Stimulated activated CD8-positive, alpha-beta memory T cell treated with anti-CD3 and anti-CD28 coated beads, Interleukin-2, amount 100 ng/mL, for 1 hour (primary cell): ENCODE results near the gene L3HYPDH.
A peak's percentile ranks its signal among the peaks of the same experiment; 100 is the strongest.
"Not testable (repeated sequence)": the region's sequence is repeated elsewhere in the genome, so short reads cannot be mapped to it uniquely, and the experiment has no call there.

Source experiments
- DNase-seq, 2 donors: peaks; one replicate each; pipeline ENCODE4 v3.0.0-alpha.2; 2020; ENCODE audit warnings: low read depth in 2 of 2

The L3HYPDH gene

DNA sequence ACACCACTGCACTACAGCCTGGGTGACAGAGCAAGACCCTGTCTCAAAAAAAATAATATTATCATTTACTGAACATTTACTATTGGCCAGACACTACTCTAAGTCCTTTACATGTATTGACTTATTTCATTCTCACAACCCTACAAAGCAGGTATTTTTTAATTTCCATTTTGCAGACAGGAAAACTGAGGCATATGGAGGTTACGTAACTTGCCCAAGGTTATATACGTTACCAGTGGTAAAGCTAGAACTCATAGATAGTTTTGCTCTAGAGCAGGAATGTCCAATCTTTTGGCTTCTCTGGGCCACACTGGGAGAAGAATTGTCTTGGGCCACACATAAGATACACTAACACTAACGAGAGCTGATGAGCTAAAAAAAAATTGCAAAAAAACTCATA lies 5.7 kb downstream of the L3HYPDH start:
- DNase-seq: no peak

DNA sequence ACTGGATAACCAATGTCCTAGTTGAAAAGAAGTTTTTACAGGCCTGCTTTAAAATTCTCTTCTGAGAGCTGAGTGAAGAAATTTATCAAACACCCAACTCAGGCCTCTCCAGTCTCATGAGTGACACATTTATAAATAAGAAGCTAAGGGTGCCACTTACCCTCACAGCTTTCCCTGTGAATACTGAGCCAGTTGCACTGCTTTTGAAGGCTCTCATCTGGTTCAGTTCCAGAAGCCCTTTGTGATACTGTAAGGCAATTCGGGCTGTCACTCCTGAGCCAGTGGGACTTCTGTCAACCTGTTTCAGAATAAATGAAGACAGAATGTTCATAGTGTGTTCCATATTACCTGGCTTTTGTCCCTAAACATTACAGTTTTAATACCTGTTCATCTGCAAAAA lies 8.5 kb downstream of the L3HYPDH start:
- no peak for DNase-seq

DNA sequence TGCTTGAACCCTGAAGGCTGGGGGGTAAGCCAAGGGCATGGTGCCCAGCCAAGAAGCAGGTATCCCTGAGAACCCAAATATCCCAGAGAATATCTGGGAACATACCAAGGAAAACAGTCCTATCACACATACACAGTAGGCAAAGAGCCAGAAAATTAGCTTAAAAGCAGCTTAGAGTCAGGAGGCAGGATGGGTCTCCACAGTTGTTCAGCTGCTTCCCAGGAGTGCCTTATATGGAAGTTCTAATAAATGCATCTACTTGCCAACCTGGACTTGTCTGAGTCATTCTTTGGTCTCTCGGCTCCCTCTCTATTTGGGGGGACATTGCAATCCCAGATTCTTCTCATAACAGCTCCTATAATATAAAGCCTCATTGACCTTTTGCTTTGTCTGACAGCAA lies 10.0 kb downstream of the L3HYPDH start:
- DNase-seq: no peak

DNA sequence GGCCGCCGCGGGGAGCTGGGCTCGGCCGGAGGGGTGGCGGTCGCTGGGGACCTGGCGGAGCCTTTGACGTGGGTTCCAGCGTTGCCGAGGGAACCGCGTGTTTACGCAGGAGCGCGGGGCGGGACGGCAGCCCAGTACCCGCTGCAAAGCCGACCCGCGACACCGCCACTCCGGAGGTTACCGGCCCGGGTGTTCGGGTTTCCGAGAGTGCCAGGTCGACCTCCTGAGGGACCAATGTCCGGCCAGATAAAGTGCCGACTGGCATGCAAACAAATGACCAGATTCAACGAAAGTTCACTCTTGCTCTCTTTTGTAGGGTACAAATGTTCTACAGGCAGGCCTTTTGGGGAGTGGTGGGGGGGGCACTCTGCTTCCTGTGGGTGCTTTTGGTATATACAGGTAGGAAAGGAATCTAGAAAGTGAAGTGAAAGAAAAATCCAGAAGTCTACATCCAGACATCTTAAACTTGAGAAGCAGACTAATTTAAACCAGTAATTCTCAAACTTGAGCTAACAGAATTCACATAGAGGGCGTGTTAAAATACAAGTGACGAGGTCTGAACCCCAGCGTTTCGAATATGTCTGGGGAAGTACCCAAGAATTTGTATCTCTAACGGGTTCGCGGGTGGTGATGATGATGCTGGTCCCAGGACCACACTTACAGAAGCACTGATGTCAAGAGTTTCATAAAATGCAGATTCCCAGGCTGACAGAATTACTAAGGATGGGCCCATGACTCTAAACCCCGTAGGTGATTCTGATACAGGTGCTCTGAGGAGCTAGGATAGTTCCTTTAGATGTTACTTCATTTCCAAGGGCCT lies 18.7 kb downstream of the L3HYPDH start, which contains the start of gene GPR135:
Gene GPR135, minus strand, starts transcription at position 65 of the 820 bp plus-strand sequence. CDS start 154 bp downstream, outside the sequence.
- DNase-seq: no peak

DNA sequence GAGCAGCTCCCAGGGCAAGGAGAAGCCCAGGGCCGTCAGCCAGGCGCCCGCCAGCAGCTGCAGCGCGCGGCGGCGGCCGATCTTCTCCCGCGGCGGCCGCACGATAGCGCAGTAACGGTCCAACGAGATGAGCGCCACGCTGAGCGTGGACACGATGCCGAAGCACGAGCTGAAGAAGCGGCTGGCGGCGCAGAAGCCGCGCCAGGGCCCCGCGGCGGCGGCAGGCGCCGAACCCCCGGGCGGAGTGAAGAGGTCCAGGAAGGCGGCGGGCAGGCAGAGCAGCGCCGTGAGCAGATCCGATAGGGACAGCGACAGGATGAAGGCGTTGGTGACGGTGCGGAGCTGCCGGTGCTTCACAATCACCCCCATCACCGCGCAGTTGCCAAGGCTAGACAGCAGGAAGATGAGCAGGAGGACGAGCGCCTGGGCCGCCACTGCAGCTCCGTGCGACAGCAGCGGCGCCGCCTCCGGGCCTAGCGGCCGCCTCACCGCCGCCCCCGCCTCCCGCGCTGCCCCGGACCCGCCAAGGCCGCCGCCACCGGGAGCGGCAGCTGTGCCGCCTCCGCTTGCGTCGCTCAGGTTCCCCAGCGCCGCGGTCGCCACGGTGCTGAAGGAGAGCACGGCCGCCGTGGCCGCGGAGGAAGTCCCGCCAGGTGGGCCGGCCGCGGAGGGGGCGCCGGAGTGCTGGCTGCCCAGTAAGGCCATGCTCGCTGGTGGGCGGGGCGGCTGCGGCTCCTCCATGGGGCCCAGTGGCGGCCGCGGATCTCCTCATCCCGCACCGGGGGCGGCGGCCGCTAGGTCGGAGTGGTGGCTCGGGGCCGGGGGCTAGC lies 19.5 kb downstream of the L3HYPDH start:
- DNase-seq: peak in 1 of 2 donors; percentile 8

DNA sequence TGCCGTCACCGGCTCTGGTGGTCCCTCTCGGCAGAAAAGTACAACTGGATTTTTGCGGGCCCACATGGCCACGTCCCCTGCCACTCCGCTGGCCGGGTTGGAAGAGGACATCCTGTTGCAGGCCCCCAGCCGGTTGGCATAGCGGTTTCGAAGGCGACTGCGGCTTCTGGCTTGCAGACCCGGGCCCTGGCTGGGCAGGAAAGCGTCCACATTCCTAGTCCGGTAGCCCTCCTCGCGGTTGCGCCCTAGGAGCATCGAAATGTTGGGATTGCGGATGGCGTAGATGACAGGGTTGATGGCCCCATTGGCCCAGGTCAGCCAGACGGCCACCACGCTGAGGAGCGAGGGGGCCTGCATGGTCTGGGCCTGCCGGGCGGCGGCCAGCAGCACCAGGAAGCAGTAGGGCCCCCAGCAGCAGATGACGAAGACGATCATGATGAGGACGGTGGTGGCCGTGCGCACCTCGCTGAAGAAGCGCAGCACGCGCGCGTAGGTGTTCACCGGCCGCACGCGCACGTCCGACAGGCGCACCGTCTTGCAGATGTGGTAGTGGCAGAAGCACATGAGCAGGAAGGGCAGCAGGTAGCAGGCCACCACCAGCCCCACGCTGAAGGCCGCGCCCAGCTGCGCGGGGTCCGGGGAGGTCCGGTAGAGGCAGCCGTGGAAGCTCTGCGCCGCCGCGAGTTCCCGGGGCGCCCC lies 20.3 kb downstream of the L3HYPDH start:
- no peak for DNase-seq

DNA sequence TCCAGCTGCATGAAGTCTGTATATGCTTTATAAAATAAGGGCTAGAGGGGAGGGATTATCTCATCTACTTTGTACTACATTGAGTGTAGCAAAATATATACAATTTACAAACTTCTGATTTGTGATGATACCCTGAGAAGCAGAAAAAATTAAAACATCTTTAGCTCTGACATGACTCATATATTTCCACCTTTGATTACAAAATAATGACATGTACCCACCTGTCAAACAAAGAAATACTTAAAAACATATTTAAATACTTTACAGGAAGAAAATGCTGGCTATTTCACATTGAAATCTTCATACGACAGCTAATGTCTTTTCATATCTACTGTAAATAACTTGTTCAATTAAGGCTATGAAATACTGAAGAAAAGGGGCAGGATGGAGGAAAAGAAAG lies 22.3 kb downstream of the L3HYPDH start:
- no peak for DNase-seq

DNA sequence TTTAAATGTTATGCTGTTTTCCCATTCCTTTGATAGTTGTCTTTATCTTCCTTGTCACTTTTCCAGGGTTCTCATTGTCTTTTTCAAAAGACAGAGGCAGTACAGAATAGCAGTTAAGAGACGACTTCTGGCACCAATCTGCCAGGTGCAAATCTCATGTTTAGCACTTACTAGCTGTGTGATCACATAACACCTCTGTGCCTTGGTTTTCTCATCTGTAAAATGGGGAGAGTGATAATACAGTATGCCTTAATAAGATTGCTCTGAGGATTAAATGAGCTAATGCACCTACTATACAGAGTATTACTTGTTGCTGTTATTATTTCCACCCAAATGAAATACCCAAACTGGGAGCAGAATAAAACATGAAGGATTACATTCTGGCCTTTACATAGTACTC lies 23.8 kb downstream of the L3HYPDH start:
- DNase-seq: no peak

DNA sequence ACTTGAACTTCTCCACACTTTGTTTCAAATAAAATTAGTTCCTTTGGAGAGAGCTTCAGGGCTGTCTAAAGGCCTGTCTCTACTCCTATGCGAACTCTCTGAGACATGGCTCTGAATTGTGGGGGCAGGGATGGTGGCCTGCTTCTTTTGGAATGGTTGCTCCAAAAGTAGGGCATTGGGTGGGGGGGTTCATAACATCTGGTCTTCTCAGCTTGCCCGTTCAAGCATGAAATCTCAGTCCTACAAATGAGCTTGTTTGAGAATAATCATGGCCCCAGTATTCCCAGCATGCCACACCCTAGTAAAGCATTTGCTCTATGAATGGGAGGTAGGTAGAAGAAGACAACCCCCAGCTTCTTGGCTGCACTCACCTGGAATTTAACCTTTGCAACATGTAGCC lies 25.7 kb downstream of the L3HYPDH start:
- DNase-seq: no peak

DNA sequence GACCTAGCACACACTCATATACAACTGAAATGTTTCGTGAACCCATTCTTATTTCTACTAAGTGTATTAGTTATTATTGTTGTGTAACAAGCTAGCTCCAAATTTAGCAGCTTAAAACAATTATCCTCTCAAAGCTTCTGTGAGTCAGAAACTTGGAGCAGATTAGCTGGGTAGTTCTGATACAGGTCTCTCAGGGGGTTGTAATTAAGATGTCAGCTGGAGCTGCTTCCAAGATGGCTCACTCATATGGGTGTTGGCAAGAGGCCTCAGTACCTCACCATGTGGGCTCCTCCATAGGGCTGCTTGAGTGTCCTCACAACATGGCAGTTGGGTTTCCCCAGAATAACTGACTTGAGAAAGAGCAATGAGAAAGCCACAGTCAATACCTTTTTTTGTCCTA lies 28.8 kb downstream of the L3HYPDH start:
- DNase-seq: no peak

DNA sequence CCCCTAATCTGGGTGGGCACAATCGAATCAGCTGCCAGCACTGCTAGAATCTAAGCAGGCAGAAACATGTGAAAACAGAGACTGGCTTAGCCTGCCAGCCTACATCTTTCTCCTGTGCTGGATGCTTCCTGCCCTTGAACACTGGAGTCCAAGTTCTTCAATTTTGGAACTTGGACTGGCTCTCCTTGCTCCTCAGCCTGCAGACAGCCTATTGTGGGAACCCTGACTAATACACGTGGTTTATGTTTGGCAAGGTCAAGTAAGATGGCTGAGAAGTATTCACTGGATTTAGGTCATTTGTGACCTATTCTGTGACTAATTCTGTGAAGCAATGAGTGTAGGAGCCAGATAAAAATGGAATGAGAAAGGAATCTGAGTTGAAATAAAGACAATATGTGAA lies 30.1 kb downstream of the L3HYPDH start:
- DNase-seq: no peak

DNA sequence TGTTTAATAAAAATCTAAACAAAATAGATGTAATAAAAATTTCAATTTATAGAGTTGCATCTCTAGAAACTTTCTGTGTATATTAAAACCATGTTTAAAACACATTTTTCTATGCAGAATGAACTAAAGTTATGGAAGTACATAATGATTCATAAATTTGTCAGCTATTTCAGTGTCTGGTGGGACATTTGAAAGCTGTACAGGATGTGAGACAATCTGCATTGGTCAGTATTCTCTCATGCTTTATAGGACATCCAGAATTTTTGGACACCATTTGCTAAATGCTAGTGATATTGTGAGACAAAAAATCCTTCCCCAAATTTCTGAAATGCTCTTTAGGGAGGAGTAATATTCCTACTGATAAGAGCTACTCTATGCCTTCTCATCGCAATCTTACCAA lies 32.4 kb downstream of the L3HYPDH start:
- no peak for DNase-seq

DNA sequence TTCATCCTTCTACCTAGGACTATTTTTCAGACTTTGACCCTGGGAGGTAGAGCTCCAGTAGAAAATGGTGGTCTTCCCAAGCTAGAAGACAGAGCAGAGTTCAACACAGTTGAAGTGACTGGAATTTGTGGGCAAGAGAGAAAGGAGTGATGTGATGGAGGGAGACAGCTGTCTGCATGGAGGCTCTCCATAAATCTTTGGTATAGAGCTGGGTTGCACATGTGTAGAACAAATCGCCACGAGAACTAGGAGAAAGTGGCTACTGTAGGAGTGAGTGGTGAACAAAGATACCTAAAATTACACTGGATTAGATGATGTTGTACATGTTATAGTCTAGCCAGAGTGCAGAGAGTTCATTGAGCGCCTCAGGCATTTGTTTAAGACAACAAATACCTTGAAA lies 33.5 kb downstream of the L3HYPDH start:
- DNase-seq: no peak

DNA sequence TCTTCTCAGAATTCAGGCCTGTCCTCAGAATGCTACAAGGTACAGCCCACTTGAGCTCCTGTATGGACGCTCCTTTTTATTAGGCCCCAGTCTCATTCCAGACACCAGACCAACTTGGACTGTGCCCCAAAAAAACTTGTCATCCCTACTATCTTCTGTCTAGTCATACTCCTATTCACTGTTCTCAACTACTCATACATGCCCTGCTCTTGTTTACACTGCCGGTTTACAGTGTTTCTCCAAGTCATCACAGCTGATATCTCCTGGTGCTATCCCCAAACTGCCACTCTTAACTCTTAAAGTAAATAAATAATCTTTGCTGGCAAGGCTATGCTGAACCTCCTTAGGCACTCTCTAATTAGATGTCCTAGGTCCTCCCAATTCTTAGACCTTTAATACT lies 35.5 kb downstream of the L3HYPDH start:
- DNase-seq: not testable (repeated sequence)

DNA sequence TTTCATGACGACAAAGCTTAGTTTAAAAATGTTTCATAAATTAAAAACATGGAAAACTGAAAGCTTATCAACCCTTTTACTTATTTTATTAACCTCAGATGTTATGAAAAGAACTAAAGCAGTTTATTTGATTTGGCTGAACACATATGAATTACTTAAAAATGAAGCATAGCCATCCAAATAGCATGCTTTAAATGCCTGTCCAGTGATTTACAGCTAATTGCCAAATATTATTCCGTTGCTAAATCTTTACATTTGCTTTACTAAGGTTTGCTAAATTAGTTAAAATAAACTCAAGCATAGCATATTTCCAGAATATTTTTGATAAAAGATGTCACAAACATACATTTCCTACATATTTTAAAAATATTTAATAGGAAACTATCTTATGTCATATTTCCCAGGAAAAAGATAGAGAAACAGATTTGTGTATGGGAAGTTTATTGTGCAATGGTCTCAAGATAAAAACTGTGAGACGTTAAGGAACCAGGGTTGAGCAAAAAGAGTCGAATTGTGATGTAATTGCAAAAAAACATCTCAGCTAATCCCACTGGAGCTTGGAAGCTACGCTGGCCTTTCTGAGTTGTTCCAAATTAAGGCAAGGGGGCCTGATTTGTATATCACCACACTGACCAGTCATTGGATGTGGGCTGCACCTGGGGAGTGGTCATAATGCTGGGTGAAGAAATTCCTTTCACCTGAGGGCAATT lies 44.8 kb downstream of the L3HYPDH start:
- no peak for DNase-seq

DNA sequence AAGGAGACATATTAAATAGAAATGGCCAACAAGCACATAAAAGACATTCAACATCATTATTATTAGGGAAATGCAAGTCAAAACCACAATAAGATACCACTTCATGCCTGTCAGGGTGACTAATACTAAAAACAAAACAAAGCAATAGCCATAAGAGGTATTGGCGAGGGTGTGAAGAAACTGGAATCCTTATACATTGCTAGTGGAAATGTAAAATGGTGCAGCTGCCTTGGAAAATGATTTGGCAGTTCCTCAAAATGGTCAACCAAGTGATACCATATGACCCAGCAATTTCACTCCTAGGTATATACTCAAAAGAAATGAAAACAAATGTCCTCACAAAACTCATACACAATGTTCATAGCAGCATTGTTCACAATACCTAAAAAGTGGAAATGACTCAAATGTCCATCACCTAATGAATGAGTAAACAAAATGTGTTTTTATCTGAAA lies 46.0 kb downstream of the L3HYPDH start:
- DNase-seq: no peak

DNA sequence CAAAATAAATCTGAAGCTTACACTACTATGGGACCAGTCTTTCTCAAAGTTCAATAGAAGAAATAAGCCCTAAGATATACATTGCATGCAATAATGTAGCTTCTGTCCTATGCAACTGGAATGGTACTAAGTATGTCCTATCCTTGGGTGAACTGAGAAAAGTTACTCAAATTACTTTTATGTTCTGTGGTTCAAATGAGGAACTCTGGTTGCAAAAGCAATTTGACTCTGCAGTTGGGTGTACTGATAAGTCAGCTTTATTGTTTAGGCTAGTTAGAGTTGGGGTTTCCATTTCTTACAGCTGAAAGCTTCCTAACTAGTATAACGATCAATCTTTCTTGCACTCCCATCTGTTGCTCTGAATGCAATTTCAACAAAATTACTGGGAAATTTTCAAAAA lies 48.2 kb downstream of the L3HYPDH start:
- no peak for DNase-seq

DNA sequence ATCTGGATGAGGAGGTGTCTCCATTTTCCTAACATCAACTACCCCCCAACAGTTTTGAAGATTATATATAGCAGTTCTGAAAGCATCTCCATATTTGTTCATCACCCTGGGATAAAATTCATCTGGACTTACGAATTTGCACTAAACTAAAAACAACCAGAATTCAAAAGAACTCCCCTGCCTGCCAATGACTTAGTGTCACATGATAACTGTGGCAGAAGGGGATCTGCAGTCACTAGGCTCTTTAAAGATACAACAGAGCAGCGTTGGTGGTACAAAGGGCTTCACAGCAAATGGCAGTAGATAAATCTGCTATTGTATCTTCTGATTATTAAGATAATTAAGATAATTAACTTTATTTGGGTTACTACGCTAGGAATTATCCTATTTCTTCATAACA lies 49.1 kb downstream of the L3HYPDH start:
- no peak for DNase-seq

DNA sequence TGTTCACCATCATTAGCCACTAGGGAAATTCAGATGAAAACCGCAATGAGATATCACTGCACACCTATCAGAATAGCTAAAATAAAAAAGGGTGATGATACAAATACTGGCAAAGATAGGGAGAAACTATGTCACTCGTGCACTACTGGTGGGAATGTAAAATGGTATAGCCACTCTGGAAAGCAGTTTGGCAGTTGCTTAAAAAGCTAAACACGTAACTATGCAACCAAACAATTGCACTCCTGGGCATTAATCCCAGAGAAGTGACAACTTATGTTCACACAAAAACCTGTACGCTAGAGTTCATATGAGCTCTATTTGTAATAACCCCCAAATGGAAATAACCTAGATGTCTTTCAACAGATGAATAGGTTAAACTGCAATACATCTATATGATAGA lies 54.4 kb downstream of the L3HYPDH start:
- no peak for DNase-seq

DNA sequence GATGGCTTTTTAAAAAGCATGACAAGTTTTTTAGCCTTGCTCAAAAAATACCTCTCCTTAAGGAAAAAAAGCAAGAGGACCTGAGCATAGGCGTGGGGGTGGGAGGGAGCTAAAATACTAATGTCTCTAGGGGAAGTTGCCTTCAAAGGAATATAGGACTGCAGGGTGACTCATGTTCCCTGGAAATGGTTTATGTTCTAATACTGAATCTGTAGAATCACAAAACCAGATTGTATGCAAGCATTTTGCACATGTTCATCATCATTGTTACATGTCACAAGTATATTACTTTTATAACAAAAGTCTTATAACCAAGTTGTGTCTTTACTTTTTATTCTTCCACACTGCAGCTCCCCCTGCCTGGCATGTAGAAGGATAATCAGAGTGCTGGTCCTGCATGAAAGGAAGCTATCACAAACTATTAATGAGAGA lies 55.6 kb downstream of the L3HYPDH start:
- DNase-seq: no peak
